IPS-NIHi7 (cell line): ENCODE data around the gene FEZF1.

Source experiments
- DNase-seq: peaks from one replicate; pipeline ENCODE4 v3.0.0; 2012; ENCODE audit warnings: mixed read lengths; ENCODE audit errors: extremely low spot score

The FEZF1 gene

GRCh38 chr7:122304319-122304975 is at the start of gene FEZF1:
Gene FEZF1 (minus strand): TSS chr7:122304750. CDS start chr7:122304437, 313 bp downstream.
- no peak for DNase-seq

- no peak for DNase-seq
These were observed 47.9 kb upstream of the FEZF1 start for GRCh38 chr7:122352454-122352853.

GRCh38 chr7:122350701-122351100 is 46.2 kb upstream of the FEZF1 start:
- no peak for DNase-seq

- no peak for DNase-seq
These were observed 39.7 kb upstream of the FEZF1 start for GRCh38 chr7:122344303-122344620.

GRCh38 chr7:122343601-122344302 is 39.2 kb upstream of the FEZF1 start:
- no peak for DNase-seq

- no peak for DNase-seq
These were observed 35.9 kb upstream of the FEZF1 start for GRCh38 chr7:122340427-122340826.

- no peak for DNase-seq
These were observed 34.8 kb upstream of the FEZF1 start for GRCh38 chr7:122339145-122339904.

- no peak for DNase-seq
These were observed 32.5 kb upstream of the FEZF1 start for GRCh38 chr7:122337011-122337410.

- DNase-seq: no peak
These were observed 24.7 kb upstream of the FEZF1 start for GRCh38 chr7:122329145-122329802.

- DNase-seq: no peak
These were observed 23.4 kb upstream of the FEZF1 start for GRCh38 chr7:122327969-122328368.

GRCh38 chr7:122316467-122317388 is 12.2 kb upstream of the FEZF1 start:
- DNase-seq: no peak

- DNase-seq: no peak
These were observed 11.2 kb upstream of the FEZF1 start for GRCh38 chr7:122315507-122316466.

- no peak for DNase-seq
These were observed 9.7 kb upstream of the FEZF1 start for GRCh38 chr7:122314284-122314683.

- no peak for DNase-seq
These were observed 8.2 kb upstream of the FEZF1 start for GRCh38 chr7:122312789-122313188.

GRCh38 chr7:122311734-122312450 is 7.3 kb upstream of the FEZF1 start:
- no peak for DNase-seq

GRCh38 chr7:122311050-122311700 is 6.6 kb upstream of the FEZF1 start:
- no peak for DNase-seq

- peak; percentile 69 for DNase-seq
These were observed 5.8 kb upstream of the FEZF1 start for GRCh38 chr7:122310119-122311021.

- no peak for DNase-seq
These were observed 4.9 kb upstream of the FEZF1 start for GRCh38 chr7:122309421-122309820.
